Measurements from ENCODE around the gene DNAH1. TPM values are rescaled to one million over a fixed set of nuclear protein-coding genes. Genes with fewer than 3 reads are reported as not detected.

DNAH1 gene
- total and polyA plus RNA-seq, 2 of the 13 experiments (the other 11 are each of a cell fraction or from before 2014, with no cell fraction given) = 0.64 to 3.5 TPM

GRCh38 chr3:52429779-52430415 is 113.8 kb downstream of the DNAH1 start (continued):
- TF ChIP-seq CSRNP2 (CRISPR knock-in tag; conservative IDR thresholded peaks at IDR 0.05; ENCODE audit: low read depth) (no peak), RARG (CRISPR knock-in tag; IDR thresholded peaks at IDR 0.05; ENCODE audit: low read depth) (no peak), ATF7 (IDR thresholded peaks at IDR 0.05) (peak; percentile 92), ATF7 (CRISPR knock-in tag; IDR thresholded peaks at IDR 0.05) (peak; percentile 98), KLF13 (CRISPR knock-in tag; IDR thresholded peaks at IDR 0.05) (no peak), KMT2A (CRISPR knock-in tag; IDR thresholded peaks at IDR 0.05) (no peak), ZNF430 (CRISPR knock-in tag; IDR thresholded peaks at IDR 0.05) (peak; percentile 49; the same call in 1 of the 2 replicates), ZKSCAN5 (CRISPR knock-in tag; IDR thresholded peaks at IDR 0.05) (no peak), FOXA1 (IDR thresholded peaks at IDR 0.05) (no peak), FOXA1 (CRISPR knock-in tag; IDR thresholded peaks at IDR 0.05) (peak; percentile 48; the same call in 1 of the 2 replicates), SMC3 (IDR thresholded peaks at IDR 0.05; ENCODE audit: low read length) (no peak), AKAP8 (CRISPR knock-in tag; IDR thresholded peaks at IDR 0.05) (0 out of 2 replicates have a peak, but pooled peaks have one; percentile 15), ASH2L (IDR thresholded peaks at IDR 0.05; ENCODE audit: insufficient read length, low read depth, low read length) (peak; percentile 71), ZSCAN30 (CRISPR knock-in tag; IDR thresholded peaks at IDR 0.05) (no peak), ZNF138 (CRISPR knock-in tag; IDR thresholded peaks at IDR 0.05; ENCODE audit: low read depth) (no peak), NPAS2 (CRISPR knock-in tag; IDR thresholded peaks at IDR 0.05; ENCODE audit: borderline replicate concordance) (no peak), ZNF644 (CRISPR knock-in tag; IDR thresholded peaks at IDR 0.05; ENCODE audit: low read depth) (0 out of 2 replicates have a peak, but pooled peaks have one; percentile 48), ZNF7 (CRISPR knock-in tag; IDR thresholded peaks at IDR 0.05) (no peak), FOXA3 (CRISPR knock-in tag; IDR thresholded peaks at IDR 0.05) (peak; percentile 81), AGO2 (optimal IDR thresholded peaks at IDR 0.05; ENCODE audit: low read depth, low read length) (no peak), FOXK2 (IDR thresholded peaks at IDR 0.05) (peak; percentile 88), ZNF543 (CRISPR knock-in tag; IDR thresholded peaks at IDR 0.05) (no peak), SP2 (CRISPR knock-in tag; IDR thresholded peaks at IDR 0.05) (no peak), NFIB (CRISPR knock-in tag; IDR thresholded peaks at IDR 0.05; ENCODE audit: borderline replicate concordance) (no peak), NKX3-1 (CRISPR knock-in tag; IDR thresholded peaks at IDR 0.05) (no peak), SP4 (CRISPR knock-in tag; IDR thresholded peaks at IDR 0.05) (peak; percentile 41), ZSCAN9 (CRISPR knock-in tag; IDR thresholded peaks at IDR 0.05; ENCODE audit: borderline replicate concordance) (no peak), ZNF354B (CRISPR knock-in tag; IDR thresholded peaks at IDR 0.05) (no peak), LCORL (IDR thresholded peaks at IDR 0.05) (peak; percentile 72; the same call in 1 of the 2 replicates), LCORL (CRISPR knock-in tag; IDR thresholded peaks at IDR 0.05) (peak; percentile 99), ZNF180 (CRISPR knock-in tag; IDR thresholded peaks at IDR 0.05; ENCODE audit: borderline replicate concordance, low read depth) (no peak), AHR (CRISPR knock-in tag; IDR thresholded peaks at IDR 0.05) (no peak; the same call in 1 of the 2 replicates)
- TF ChIP-seq, protein P1, sequence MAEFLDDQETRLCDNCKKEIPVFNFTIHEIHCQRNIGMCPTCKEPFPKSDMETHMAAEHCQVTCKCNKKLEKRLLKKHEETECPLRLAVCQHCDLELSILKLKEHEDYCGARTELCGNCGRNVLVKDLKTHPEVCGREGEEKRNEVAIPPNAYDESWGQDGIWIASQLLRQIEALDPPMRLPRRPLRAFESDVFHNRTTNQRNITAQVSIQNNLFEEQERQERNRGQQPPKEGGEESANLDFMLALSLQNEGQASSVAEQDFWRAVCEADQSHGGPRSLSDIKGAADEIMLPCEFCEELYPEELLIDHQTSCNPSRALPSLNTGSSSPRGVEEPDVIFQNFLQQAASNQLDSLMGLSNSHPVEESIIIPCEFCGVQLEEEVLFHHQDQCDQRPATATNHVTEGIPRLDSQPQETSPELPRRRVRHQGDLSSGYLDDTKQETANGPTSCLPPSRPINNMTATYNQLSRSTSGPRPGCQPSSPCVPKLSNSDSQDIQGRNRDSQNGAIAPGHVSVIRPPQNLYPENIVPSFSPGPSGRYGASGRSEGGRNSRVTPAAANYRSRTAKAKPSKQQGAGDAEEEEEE (CRISPR knock-in tag; IDR thresholded peaks at IDR 0.05; ENCODE audit: borderline replicate concordance) = 0 out of 2 replicates have a peak, but pooled peaks have one; percentile 52
